Mesendoderm (in vitro differentiated cells): ENCODE measurements around the gene TMEM106C.

Source experiments
- DNase-seq: peaks from one replicate; pipeline ENCODE4 v3.0.0; 2013
- H2AK5ac ChIP-seq: 2 replicates; pipeline ENCODE4 v1.6.1; 2013; ENCODE audit warnings: low read length, inconsistent platforms
- H2BK120ac ChIP-seq: 2 replicates; pipeline ENCODE4 v1.6.1; 2013; ENCODE audit warnings: low read depth, mild to moderate bottlenecking, low read length, moderate library complexity, mixed read lengths
- H2BK15ac ChIP-seq: replicated peaks from 2 replicates; pipeline ENCODE4 v1.6.1; 2013; ENCODE audit warnings: low read depth, mild to moderate bottlenecking, moderate library complexity
- H2BK5ac ChIP-seq: 2 replicates; pipeline ENCODE4 v1.6.1; 2013; ENCODE audit warnings: low read length, inconsistent platforms
- H3K18ac ChIP-seq: 2 replicates; pipeline ENCODE4 v1.6.1; 2013; ENCODE audit warnings: mild to moderate bottlenecking, low read length, mixed read lengths
- H3K23ac ChIP-seq: one replicate; pipeline ENCODE4 v1.6.1; 2013; ENCODE audit warnings: low read length
- H3K27ac ChIP-seq: 2 replicates; pipeline ENCODE4 v1.5.1; 2013; ENCODE audit warnings: low read depth, mild to moderate bottlenecking, inconsistent platforms, low read length, moderate library complexity
- H3K27me3 ChIP-seq: 2 replicates; pipeline ENCODE4 v1.6.1; 2013; ENCODE audit warnings: low read length, control low read depth, mild to moderate bottlenecking, inconsistent platforms; ENCODE audit not compliant: insufficient read depth, poor library complexity
- H3K36me3 ChIP-seq: 2 replicates; pipeline ENCODE4 v1.6.1; 2013; ENCODE audit warnings: low read length, inconsistent platforms; ENCODE audit not compliant: control insufficient read depth, insufficient read depth
- H3K4ac ChIP-seq: one replicate; pipeline ENCODE4 v1.6.1; 2013; ENCODE audit warnings: low read depth, mild to moderate bottlenecking, low read length, moderate library complexity
- H3K4me1 ChIP-seq: 2 replicates; pipeline ENCODE4 v1.6.1; 2013; ENCODE audit warnings: low read depth, low read length, inconsistent platforms; ENCODE audit not compliant: control insufficient read depth
- H3K4me2 ChIP-seq: 2 replicates; pipeline ENCODE4 v1.6.1; 2013; ENCODE audit warnings: low read length
- H3K4me3 ChIP-seq: 2 replicates; pipeline ENCODE4 v1.5.1; 2013; ENCODE audit warnings: mild to moderate bottlenecking, low read length
- H3K56ac ChIP-seq: one replicate; pipeline ENCODE4 v1.6.1; 2013; ENCODE audit warnings: low read length
- H3K79me1 ChIP-seq: 2 replicates; pipeline ENCODE4 v1.6.1; 2013; ENCODE audit warnings: low read length, inconsistent platforms
- H3K79me2 ChIP-seq: 2 replicates; pipeline ENCODE4 v1.6.1; 2013; ENCODE audit warnings: mild to moderate bottlenecking, low read length; ENCODE audit not compliant: control insufficient read depth, insufficient read depth
- H3K9ac ChIP-seq: 2 replicates; pipeline ENCODE4 v1.6.1; 2013; ENCODE audit warnings: low read length, inconsistent platforms
- H4K5ac ChIP-seq: one replicate; pipeline ENCODE4 v1.6.1; 2013; ENCODE audit warnings: low read length
- H4K8ac ChIP-seq: one replicate; pipeline ENCODE4 v1.6.1; 2013; ENCODE audit warnings: low read depth, mild to moderate bottlenecking, control low read depth, low read length, moderate library complexity
- WGBS: extraction: QIAGEN DNeasy Blood & Tissue Kit; methylation state at CpG from one replicate; pipeline ENCODE4 v1.1.7; 2013; ENCODE audit warnings: low lambda C conversion rate, missing lambda C conversion rate; ENCODE audit not compliant: insufficient coverage; ENCODE audit errors: extremely low coverage; 5-methylcytosine and 5-hydroxymethylcytosine counted together

TMEM106C gene

DNA sequence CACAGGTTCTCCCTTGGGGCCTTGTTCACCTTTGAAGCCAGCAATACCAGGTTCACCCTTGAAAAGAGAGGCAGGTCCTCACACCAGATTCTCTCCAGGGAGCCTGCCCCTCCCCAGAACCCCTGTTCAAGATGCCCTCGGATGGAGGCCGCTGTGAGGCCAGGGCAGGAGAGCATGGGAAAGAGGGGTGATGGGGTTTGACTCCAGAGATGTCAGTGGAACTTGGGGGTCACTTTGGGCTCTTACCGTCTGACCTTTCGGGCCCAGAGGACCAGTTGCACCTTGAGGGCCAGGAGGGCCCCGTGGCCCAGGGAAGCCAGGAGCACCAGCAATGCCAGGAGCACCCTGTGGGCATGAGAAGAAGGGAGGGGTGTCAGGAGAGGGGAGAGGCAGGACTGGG lies 23.4 kb downstream of the TMEM106C start:
- H3K4me2 ChIP-seq, result no peak overlapping the region
- no peak overlapping the region for H4K8ac ChIP-seq
- H3K79me1 ChIP-seq, result no peaks in the 10 kb centered on the region
- no peak overlapping the region for H2BK120ac ChIP-seq
- no peaks in the 10 kb centered on the region for H3K36me3 ChIP-seq
- DNase-seq, result no peak
- H2BK15ac ChIP-seq, result no peak overlapping the region
- no peaks in the 10 kb centered on the region for H3K27me3 ChIP-seq
- H3K4me1 ChIP-seq, result no peaks in the 10 kb centered on the region
- H3K23ac ChIP-seq, result no peak overlapping the region
- H2BK5ac ChIP-seq, result no peak overlapping the region
- H3K4ac ChIP-seq, result no peak overlapping the region
- no peak overlapping the region for H3K9ac ChIP-seq
- no peak overlapping the region for H3K4me3 ChIP-seq
- H3K18ac ChIP-seq, result no peak overlapping the region
- no peak overlapping the region for H2AK5ac ChIP-seq
- no peak overlapping the region for H3K56ac ChIP-seq
- no peak overlapping the region for H4K5ac ChIP-seq
- H3K27ac ChIP-seq, result no peak overlapping the region
- H3K79me2 ChIP-seq, result no peaks in the 10 kb centered on the region
- no CpG with 5 or more reads among the region's 5 CpGs for WGBS

DNA sequence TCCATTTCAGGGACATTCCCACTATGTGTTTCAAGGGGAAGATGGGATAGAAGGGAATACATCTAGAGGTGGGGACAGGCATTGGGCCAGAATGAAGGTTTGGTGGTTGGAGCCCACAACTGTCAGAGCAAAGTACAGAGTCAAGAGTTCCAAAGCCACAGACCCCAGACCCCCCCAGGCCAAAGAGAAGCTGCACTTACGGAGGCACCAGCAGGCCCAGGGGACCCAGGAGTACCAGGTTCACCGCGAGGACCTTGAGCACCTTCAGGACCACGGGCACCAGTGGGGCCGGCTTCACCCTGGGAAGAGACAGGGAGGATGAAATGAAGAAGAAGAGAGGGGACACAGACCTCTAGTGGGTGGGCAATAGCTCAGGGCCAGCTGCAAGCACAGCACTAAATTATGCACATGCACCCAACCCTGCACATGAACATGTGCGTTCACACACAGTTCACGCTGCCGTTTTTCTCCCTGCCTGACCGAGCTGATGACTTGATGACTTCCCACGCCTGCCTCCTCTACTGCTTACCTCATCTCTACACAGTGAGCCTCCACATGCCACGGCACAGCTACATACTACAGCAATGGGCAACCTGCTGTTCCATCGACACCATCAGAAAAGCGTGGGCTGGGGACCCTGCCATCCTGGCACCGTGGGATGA lies 24.1 kb downstream of the TMEM106C start:
- no peak overlapping the region for H3K27ac ChIP-seq
- DNase-seq, result no peak
- H3K4me1 ChIP-seq, result no peaks in the 10 kb centered on the region
- H2BK15ac ChIP-seq, result no peak overlapping the region
- no CpG with 5 or more reads among the region's 14 CpGs for WGBS
- H4K5ac ChIP-seq, result no peak overlapping the region
- no peak overlapping the region for H2AK5ac ChIP-seq
- H3K27me3 ChIP-seq, result no peaks in the 10 kb centered on the region
- no peak overlapping the region for H3K9ac ChIP-seq
- H3K18ac ChIP-seq, result no peak overlapping the region
- no peak overlapping the region for H2BK5ac ChIP-seq
- no peak overlapping the region for H2BK120ac ChIP-seq
- no peak overlapping the region for H3K4ac ChIP-seq
- H3K23ac ChIP-seq, result no peak overlapping the region
- H3K79me2 ChIP-seq, result no peaks in the 10 kb centered on the region
- H3K4me3 ChIP-seq, result no peak overlapping the region
- no peaks in the 10 kb centered on the region for H3K36me3 ChIP-seq
- no peak overlapping the region for H3K56ac ChIP-seq
- H4K8ac ChIP-seq, result no peak overlapping the region
- H3K4me2 ChIP-seq, result no peak overlapping the region
- no peaks in the 10 kb centered on the region for H3K79me1 ChIP-seq

DNA sequence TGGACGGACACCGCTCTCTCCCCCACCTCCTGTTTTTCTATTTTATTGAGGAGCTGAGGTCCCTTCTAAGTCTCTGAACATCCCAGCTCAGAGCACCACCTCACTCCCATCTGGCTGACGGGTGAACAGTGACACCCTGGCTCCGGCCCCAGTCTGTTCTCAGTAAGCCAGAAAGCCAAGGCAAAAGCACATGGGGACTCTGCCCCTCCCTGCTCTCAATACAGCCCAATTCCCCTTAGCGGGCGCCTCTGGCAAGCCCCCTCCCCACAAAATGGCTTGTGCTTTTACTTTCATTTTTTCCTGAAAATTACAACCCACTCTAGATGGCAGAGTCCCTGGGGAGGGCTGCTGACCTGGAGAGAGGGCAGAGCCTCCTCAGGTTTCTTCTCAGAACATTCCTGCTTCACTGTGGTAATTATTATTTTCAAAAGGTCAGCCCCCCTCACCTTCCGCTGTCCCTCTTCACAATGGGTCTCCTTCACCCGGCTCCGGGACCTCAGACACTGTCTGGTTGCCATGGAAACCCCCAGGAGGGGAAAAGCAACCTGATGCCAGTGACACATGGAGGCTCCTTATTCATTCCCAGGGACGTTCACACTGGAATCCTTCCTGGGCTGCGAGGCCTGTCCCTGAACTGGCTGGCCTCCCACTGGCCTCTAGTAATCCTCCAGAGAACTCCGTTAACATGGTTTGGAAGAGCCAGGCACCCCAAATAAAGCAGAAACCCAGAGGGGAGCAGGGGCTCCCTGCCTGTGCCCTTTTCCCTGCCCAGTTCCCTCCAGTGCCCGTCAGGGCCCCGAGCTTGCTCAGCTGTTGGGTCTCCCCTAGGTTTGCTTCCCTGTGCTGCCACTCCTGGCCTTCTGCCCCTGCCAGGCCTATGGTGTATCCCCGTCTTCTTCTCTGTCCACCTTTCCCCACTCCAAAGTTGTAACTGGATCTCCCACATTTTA lies 25.0 kb downstream of the TMEM106C start:
- H3K36me3 ChIP-seq, result no peaks in the 10 kb centered on the region
- DNase-seq, result peak; percentile 91
- H3K4me1 ChIP-seq, result no peaks in the 10 kb centered on the region
- no peak overlapping the region for H3K4me3 ChIP-seq
- H2AK5ac ChIP-seq, result no peak overlapping the region
- no peak overlapping the region for H3K9ac ChIP-seq
- no CpG with 5 or more reads among the region's 15 CpGs for WGBS
- H4K5ac ChIP-seq, result no peak overlapping the region
- no peak overlapping the region for H3K4ac ChIP-seq
- no peak overlapping the region for H2BK5ac ChIP-seq
- no peak overlapping the region for H3K23ac ChIP-seq
- H3K79me2 ChIP-seq, result no peaks in the 10 kb centered on the region
- no peak overlapping the region for H4K8ac ChIP-seq
- no peak overlapping the region for H2BK120ac ChIP-seq
- no peaks in the 10 kb centered on the region for H3K27me3 ChIP-seq
- no peak overlapping the region for H3K27ac ChIP-seq
- no peak overlapping the region for H3K18ac ChIP-seq
- no peaks in the 10 kb centered on the region for H3K79me1 ChIP-seq
- H3K56ac ChIP-seq, result no peak overlapping the region
- H3K4me2 ChIP-seq, result no peak overlapping the region
- H2BK15ac ChIP-seq, result no peak overlapping the region

DNA sequence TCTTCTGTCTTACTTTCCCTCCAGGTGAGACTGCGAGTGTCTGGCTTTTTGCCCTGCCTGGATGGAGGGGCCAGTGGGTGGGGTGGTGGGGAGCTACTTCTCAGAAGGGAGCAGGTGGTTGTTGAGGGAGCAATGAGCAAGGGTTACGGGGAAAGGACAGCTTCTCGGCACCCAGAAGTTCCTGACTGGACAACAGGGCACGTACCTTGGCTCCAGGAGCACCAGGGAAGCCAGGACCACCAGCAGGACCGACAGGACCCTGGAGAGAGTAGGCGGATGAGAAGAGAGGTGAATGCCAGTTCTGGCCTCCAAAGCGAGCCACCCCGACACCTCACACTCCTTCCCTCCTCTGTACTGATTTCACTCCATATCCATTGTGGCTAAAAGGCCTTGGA lies 25.6 kb downstream of the TMEM106C start:
- no peak overlapping the region for H3K56ac ChIP-seq
- H3K4me1 ChIP-seq, result no peaks in the 10 kb centered on the region
- H3K27ac ChIP-seq, result no peak overlapping the region
- no peak overlapping the region for H3K23ac ChIP-seq
- H3K4me3 ChIP-seq, result no peak overlapping the region
- H2BK5ac ChIP-seq, result no peak overlapping the region
- H3K18ac ChIP-seq, result no peak overlapping the region
- no peaks in the 10 kb centered on the region for H3K36me3 ChIP-seq
- H4K8ac ChIP-seq, result no peak overlapping the region
- no peak for DNase-seq
- H3K27me3 ChIP-seq, result no peaks in the 10 kb centered on the region
- no peaks in the 10 kb centered on the region for H3K79me1 ChIP-seq
- WGBS, result no CpG with 5 or more reads among the region's 8 CpGs
- H3K4me2 ChIP-seq, result no peak overlapping the region
- no peak overlapping the region for H4K5ac ChIP-seq
- H2BK120ac ChIP-seq, result no peak overlapping the region
- H2AK5ac ChIP-seq, result no peak overlapping the region
- no peak overlapping the region for H3K4ac ChIP-seq
- H3K9ac ChIP-seq, result no peak overlapping the region
- no peak overlapping the region for H2BK15ac ChIP-seq
- no peaks in the 10 kb centered on the region for H3K79me2 ChIP-seq

DNA sequence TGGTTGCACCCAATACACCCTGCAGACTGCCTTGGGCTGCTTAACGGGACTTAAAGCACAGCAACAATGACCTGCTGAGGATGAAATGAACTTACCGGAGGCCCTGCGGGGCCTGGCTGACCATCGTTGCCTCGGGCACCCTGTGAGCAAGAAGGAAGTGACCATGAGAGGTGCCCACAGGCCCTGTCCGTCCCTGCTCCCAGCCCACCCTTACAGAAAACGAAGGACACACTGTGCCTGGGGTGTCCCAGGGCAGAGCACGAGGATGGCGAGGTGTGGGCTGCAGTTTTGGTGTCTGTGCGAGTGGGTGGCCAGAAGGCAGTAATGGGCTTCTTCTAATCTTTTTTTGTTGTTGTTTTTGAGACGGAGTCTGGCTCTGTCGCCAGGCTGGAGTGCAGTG lies 26.3 kb downstream of the TMEM106C start:
- Histone ChIP-seq H2BK5ac (no peak overlapping the region), H2AK5ac (no peak overlapping the region), H2BK120ac (no peak overlapping the region), H3K27ac (no peak overlapping the region), H3K4me3 (no peak overlapping the region), H3K79me1 (no peaks in the 10 kb centered on the region), H3K79me2 (no peaks in the 10 kb centered on the region), H3K4me2 (no peak overlapping the region), H3K56ac (no peak overlapping the region), H3K18ac (no peak overlapping the region), H4K5ac (no peak overlapping the region), H3K23ac (no peak overlapping the region), H3K9ac (no peak overlapping the region), H3K4ac (no peak overlapping the region), H4K8ac (no peak overlapping the region), H3K36me3 (no peaks in the 10 kb centered on the region), H3K4me1 (no peaks in the 10 kb centered on the region), H3K27me3 (no peaks in the 10 kb centered on the region), H2BK15ac (no peak overlapping the region)
- WGBS, result no CpG with 5 or more reads among the region's 12 CpGs
- no peak for DNase-seq
